Ovary (tissue), 9 donors: ENCODE measurements around the gene C18orf54. TPM values are rescaled to one million over a fixed set of nuclear protein-coding genes. Genes with fewer than 3 reads are reported as not detected.
A peak's percentile ranks its signal among the peaks of the same experiment; 100 is the strongest.

Source experiments
- DNase-seq, 5 donors: peaks; one replicate each; pipeline ENCODE4 v3.0.0-alpha.2; 2019 to 2020
- H3K27ac ChIP-seq, 2 donors: fragments of 200-600 bp; one replicate each; pipeline versions ENCODE4 v1.5.1 to v1.8.0; 2019 to 2022
- H3K27me3 ChIP-seq: fragments of 200-600 bp; one replicate; pipeline ENCODE4 v1.8.0; 2022
- H3K36me3 ChIP-seq: fragments of 200-600 bp; sonication (generic); one replicate; pipeline ENCODE4 v1.5.1; 2019
- H3K4me1 ChIP-seq: one replicate; pipeline ENCODE4 v1.8.1; 2013; ENCODE audit warnings: mild to moderate bottlenecking, moderate library complexity; ENCODE audit not compliant: insufficient read depth
- H3K4me3 ChIP-seq: fragments of 200-600 bp; sonication (generic); one replicate; pipeline ENCODE4 v1.5.1; 2017
- H3K9me3 ChIP-seq, 2 donors: fragments of 200-600 bp in 1 of 2; sonication (generic) in 1 of 2; one replicate each; pipeline versions ENCODE4 v1.5.1 to v1.8.1; 2013 to 2019; ENCODE audit warnings: mild to moderate bottlenecking in 1 of 2, moderate library complexity in 1 of 2
- CTCF ChIP-seq, 3 donors: fragments of 450-650 bp in 2 of 3; fragments of 200-600 bp in 1 of 3; IDR thresholded peaks; one replicate each; pipeline versions ENCODE4 v1.5.1 to v1.8.0; 2016 to 2022; ENCODE audit warnings: antibody characterized with exemption in 3 of 3, mild to moderate bottlenecking in 1 of 3
- EP300 ChIP-seq: sonication (generic); formaldehyde crosslinking; IDR thresholded peaks from one replicate; pipeline ENCODE4 v1.6.1; 2017; ENCODE audit warnings: antibody characterized with exemption
- POLR2A ChIP-seq: fragments of 450-650 bp; IDR thresholded peaks from one replicate; pipeline ENCODE4 v1.6.1; 2017; ENCODE audit warnings: antibody characterized with exemption, mild to moderate bottlenecking, moderate library complexity
- WGBS, 3 donors: extraction: QIAGEN DNeasy Blood & Tissue Kit in 1 of 3; methylation state at CpG; one replicate each; pipeline versions ENCODE4 v1.1.5 to v1.1.7; 2013 to 2017; 5-methylcytosine and 5-hydroxymethylcytosine counted together
- intact Hi-C, 4 donors: fragments of 100-400 bp; cut with DNase I; formaldehyde crosslinking; loops; one replicate each; pipeline versions ENCODE4 v1.11.0 to v1.15.1; 2022 to 2023
- polyA plus RNA-seq, 2 donors: library from polyadenylated mRNA; stranded (reverse); fragments of 200-250 nt in 1 of 2; fragments of 350-450 nt in 1 of 2; fragmentation: Illumina TruSeq in 1 of 2; extraction: RNeasy Lipid Tissue Mini Kit (QIAGEN cat#74804) in 1 of 2; gene quantifications; one replicate each; pipeline ENCODE4 v1.2.3, GENCODE V29; 2013 to 2014
- total RNA-seq, 7 donors: library from RNA; depleted of rRNA in 2 of 7; stranded (reverse); fragments of >200 nt in 2 of 7; fragmentation: NEBNext Ultra II Directional in 3 of 7; extraction: Animal tissue kit (Norgen Biotek cat#: 25700) in 3 of 7; gene quantifications; one replicate each; pipeline versions ENCODE4 v1.1.0 to v1.2.4, GENCODE V29; 2016 to 2023
- donor health status: DM: no; HTN: no; CAD: no; lungs with moderate emphysema.
- donor health status: DM: no; HTN: no; CAD: no.
- donor health status: Bipolar disorder and iron deficiency.
- donor health status: DM: yes; HTN: yes; CAD: no.
- donor health status: DM: no; HTN: no; CAD: no.
- donor health status: DM: yes; HTN: yes; CAD: no.

C18orf54 gene
- total and polyA plus RNA-seq, 9 donors, result 0.87 to 2.5 (median 1.8) TPM

GRCh38 chr18:54335638-54336173 is 22.0 kb upstream of the C18orf54 start:
- H3K27ac ChIP-seq, result no peak overlapping the region
- intact Hi-C loops, result no loop called here
- H3K27me3 ChIP-seq, result no peaks in the 10 kb centered on the region
- DNase-seq, result no peak
- H3K36me3 ChIP-seq, result no peaks in the 10 kb centered on the region
- 83 to 93% (median 91%) methylated on average over 2 of the region's 2 CpGs for WGBS, 3 donors
- H3K4me3 ChIP-seq, result no peak overlapping the region
- H3K9me3 ChIP-seq, result no peaks in the 10 kb centered on the region
- no peaks in the 10 kb centered on the region for H3K4me1 ChIP-seq
- no peak for TF ChIP-seq CTCF (IDR thresholded peaks at IDR 0.05)
- TF ChIP-seq POLR2A, result no peak

- WGBS, 3 donors, result 87 to 96% (median 87%) methylated on average over 4 of the region's 4 CpGs
- no peaks in the 10 kb centered on the region for H3K9me3 ChIP-seq
- H3K27ac ChIP-seq, result no peak overlapping the region
- intact Hi-C loops, result no loop called here
- no peaks in the 10 kb centered on the region for H3K36me3 ChIP-seq
- DNase-seq, result no peak
- TF ChIP-seq EP300, result no peak
- no peak for TF ChIP-seq CTCF (IDR thresholded peaks at IDR 0.05)
- no peak for TF ChIP-seq POLR2A
- H3K27me3 ChIP-seq, result no peaks in the 10 kb centered on the region
- H3K4me3 ChIP-seq, result no peak overlapping the region
- no peaks in the 10 kb centered on the region for H3K4me1 ChIP-seq
These were observed 19.5 kb upstream of the C18orf54 start for GRCh38 chr18:54338230-54338629.

GRCh38 chr18:54351186-54351585 is 6.5 kb upstream of the C18orf54 start:
- H3K27ac ChIP-seq, result no peak overlapping the region
- 90 to 94% (median 91%) methylated on average over 1 of the region's 1 CpG for WGBS, 3 donors

GRCh38 chr18:54357082-54357659 is 535 bp upstream of the C18orf54 start:
- WGBS, 3 donors, result 2 to 3% (median 2%) methylated on average over 15 of the region's 15 CpGs
- H3K9me3 ChIP-seq, result no peaks in the 10 kb centered on the region
- TF ChIP-seq EP300 (no peak), POLR2A (no peak), CTCF (IDR thresholded peaks at IDR 0.05) (no peak)
- H3K27ac ChIP-seq, result peak overlapping the region; percentile 24 to 37
- no peaks in the 10 kb centered on the region for H3K27me3 ChIP-seq
- peak overlapping the region; percentile 63 for H3K4me3 ChIP-seq
- DNase-seq, result no peak
- H3K4me1 ChIP-seq, result peaks cover 2% of the 10 kb centered on the region
- intact Hi-C loops, result loop anchor here in 1 of 4 donors (10.0 kb wide), 1 partner anchor 132 kb away; the partner anchor contains the start of gene MBD2
- H3K36me3 ChIP-seq, result no peaks in the 10 kb centered on the region

More at GRCh38 chr18:54351186-54351585, 6.5 kb upstream of the C18orf54 start:
- no peak for TF ChIP-seq POLR2A
- no peak for TF ChIP-seq CTCF (IDR thresholded peaks at IDR 0.05)
- no peak for TF ChIP-seq EP300
- DNase-seq, result no peak
- Histone ChIP-seq H3K36me3 (no peaks in the 10 kb centered on the region), H3K4me3 (no peak overlapping the region), H3K27me3 (no peaks in the 10 kb centered on the region), H3K4me1 (no peaks in the 10 kb centered on the region), H3K9me3 (no peaks in the 10 kb centered on the region)
- intact Hi-C loops, result loop anchor here in 1 of 4 donors (10.0 kb wide), 1 partner anchor 126 kb away; the partner anchor contains the start of gene MBD2
